Stromal cell of bone marrow (primary cell): ENCODE results near the gene SOS2.
"Not testable (repeated sequence)": the region's sequence is repeated elsewhere in the genome, so short reads cannot be mapped to it uniquely, and the experiment has no call there.

Experiments
- DNase-seq: peaks from one replicate; pipeline ENCODE4 v3.0.0-alpha.2; 2012; ENCODE audit warnings: low read depth

Gene SOS2

DNA sequence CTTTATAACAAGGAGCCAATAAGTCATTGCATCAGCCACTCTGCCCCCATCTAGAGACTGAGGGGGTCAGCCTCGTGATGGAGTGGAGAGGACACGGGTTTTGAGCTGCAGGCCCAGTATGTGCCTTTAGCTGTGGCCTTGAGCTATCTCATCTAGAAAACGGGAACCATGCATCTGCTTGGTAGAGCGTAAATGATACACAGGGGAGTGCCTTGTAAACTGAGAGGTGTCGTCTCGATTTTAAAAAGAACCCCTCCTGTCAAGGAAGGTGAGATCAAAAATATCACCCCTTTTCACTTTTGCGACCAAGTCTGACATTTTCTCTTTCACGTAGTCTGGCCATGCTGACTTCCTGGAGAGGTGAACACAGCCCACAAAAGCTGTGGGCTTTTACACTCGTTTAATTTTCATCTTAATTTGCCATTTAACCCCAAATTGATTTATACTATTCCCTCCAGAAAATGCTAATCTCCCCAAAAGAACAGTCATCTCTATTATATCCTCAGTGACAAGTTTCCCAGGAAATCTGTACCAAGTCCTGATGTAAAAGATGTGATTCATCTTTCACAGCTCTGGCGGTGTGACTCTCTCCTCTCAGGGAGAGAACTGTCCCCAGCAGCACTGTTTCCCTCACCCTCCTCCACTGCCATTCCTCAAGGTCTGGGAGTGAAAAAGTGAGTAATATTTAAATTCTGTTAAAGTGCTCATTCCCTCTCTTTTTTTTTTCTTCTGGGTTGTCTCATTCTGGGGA lies 145.6 kb downstream of the SOS2 start:
- peak; percentile 72 for DNase-seq

DNA sequence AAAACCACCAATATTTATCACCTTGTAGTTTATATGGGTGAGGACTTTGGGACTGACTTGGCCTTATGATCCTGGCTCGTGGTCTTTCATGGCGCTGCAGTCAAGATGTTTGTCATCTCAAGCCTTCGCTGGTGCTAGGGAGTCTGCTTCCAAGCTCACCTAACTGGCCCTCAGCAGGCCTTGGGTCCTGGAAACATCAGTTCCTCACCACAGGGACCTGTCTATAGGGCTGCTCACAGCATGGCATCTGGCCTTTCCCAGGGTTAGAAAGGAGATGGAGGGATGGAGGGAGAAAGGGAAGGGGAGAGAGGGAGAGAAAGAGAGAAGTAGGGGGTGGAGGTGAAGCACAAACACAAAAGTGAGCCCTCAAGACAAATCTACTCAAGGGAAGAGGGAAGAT lies 146.7 kb downstream of the SOS2 start:
- DNase-seq, result no peak

DNA sequence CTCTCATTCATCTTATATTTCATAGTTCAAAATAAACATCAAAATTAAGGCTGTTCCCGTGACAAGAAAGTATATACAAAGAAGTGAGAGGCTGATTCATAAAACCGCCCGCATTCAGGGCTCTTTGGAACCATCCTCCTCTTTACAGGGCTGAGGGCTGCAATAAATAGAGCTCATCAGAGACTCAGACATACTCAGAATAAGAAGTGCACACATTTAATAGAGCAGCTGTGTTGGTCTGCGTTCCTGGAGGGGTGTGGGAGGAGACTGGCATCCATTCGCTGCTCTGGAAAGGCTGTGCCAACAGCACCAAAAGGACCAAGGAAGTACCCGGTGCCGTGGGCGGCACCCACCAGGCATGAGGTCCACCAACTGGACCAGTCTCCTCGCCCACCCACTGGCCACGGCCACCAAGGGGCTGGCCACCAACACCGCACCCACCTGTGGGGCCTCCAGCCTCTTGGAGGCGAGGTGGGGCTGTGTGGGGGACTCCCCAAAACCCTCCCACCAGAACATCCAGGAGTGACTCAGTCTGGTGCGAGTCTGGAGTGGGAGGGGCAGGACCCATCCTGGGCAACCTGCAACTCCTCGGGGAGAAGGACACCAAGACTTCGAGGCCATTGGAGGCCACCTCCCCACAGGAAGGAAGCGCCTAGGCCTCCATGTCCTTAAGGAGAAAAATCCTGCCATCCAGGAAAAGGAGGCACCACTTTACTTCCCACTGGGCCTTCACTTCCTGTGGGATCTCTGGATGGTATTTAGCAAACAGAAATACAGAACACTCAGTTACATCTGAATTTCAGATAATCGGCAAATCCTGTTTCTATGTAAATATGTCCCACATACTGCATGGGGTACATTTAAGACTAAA lies 147.7 kb downstream of the SOS2 start:
- no peak for DNase-seq

DNA sequence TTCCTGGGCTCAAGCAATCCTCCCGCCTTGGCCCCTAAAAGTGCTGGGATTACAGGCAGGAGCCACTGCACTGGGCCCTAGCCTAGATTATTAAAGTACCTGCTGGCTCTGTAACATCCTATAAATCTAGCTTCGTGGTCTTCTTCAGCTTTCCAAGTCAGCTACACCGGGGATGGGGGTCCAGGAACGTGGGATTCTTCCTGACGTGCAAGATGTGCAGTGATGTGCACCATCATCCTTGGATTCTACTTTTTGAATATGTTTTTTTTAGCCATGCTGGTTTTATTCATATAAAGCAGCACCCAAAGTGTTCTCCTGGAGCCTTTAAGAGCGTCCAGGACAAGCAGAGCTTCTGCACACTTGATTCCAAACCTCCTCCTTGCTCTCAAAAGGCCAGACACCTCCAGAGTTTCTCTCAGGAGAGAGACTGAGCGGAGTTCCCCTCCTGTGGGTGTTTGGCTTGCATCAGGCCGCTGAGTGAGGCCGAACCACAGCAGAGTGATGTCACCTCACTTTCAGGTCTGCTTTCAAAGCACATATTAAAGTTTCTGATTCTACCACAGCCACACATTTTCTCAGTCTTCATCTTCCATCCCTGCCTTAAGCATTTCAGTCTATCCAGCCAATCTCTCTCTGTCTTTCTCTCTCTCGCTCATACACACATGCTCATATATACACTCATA lies 148.5 kb downstream of the SOS2 start:
- DNase-seq, result no peak

DNA sequence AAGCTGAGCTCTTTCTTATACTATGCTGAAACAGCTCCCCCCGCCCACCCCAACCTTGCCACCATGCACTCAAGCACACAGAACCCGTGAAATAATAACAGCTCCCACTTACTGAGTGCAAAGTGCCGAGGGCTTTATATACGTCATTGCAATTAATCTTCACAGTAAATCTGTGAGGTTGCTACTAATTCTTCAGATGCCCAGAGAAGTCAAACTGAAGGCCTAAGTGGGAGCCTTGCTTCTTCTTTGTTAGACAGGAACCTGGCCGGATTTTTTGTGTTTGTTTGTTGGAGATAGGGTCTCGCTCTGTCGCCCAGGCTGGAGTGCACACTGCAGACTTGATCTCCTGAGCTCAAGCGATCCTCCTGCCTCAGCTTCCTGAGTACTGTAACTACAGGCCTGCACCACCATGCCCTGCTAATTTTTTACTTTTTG lies 149.1 kb downstream of the SOS2 start:
- DNase-seq, result no peak

DNA sequence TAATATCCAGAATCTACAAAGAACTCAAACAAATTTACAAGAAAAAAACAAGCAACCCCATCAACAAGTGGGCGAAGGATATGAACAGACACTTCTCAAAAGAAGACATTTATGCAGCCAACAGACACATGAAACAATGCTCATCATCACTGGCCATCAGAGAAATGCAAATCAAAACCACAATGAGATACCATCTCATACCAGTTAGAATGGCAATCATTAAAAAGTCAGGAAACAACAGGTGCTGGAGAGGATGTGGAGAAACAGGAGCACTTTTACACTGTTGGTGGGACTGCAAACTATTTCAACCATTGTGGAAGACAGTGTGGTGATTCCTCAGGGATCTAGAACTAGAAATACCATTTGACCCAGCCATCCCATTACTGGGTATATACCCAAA lies 152.3 kb downstream of the SOS2 start:
- DNase-seq, result not testable (repeated sequence)

DNA sequence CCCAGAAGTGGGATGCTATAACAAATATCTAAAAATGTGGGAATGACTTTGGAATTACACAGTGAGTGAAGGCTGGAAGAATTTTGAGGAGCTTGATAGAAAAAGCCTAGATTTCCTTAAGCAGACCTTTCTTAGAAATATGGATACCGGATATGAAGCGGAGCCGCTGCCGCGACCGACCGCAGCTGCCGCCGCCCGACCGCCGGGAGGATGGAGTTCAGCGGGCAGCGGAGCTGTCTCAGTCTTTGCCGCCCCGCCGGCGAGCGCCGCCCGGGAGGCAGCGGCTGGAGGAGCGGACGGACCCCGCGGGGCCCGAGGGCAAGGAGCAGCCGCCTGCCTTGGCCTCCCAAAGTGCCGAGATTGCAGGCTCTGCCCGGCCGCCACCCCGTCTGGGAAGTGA lies 157.7 kb downstream of the SOS2 start:
- not testable (repeated sequence) for DNase-seq

DNA sequence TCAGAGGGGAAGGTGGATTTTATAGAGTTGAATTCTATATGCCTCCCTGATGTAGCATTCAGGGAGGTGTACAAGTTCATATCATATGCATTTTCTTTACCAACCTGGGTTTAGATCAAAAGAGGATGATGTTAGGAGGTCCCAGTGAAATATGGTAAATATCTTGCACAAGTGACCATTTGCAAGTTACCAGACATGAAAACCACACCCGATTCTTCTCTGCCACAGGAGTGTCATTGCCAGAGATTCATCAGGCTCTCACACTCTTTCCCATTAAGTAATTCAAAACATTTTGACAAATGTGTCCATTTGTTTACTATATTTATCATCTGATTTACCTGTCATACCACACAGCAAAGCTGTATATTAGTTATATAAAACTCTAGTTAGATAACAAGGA lies 159.0 kb downstream of the SOS2 start:
- no peak for DNase-seq

DNA sequence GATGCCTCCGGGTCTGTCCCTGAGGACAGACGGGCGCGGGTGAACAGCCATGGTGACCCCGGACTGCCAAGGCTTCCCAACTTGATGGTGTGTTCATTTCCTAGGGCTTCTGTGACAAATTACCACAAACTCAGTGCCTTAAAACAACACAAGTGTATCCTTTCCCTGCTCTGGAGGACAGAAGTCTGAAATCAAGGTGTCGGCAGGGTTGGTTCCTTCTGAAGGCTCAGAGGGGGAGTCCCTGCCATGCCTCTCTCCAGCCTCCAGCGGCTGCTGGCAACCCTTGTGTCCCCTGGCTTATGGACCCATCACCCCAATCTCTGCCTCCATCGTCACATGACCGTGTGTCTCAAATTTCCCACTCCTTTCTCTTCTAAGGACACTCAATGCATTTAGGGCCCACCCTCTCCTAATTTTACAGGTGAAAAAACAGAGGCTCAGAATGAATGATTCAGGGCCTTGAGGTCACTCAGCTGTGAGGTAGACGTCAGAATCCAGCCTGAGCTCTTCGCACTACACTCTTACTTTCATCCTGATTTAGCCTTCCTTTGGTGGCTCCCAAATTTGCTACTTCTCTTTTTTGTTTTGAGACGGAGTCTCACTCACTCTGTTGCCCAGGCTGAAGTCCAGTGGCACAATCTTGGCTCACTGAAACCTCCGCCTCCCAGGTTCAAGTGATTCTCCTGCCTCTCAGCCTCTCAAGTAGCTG lies 160.4 kb downstream of the SOS2 start:
- DNase-seq, result no peak

DNA sequence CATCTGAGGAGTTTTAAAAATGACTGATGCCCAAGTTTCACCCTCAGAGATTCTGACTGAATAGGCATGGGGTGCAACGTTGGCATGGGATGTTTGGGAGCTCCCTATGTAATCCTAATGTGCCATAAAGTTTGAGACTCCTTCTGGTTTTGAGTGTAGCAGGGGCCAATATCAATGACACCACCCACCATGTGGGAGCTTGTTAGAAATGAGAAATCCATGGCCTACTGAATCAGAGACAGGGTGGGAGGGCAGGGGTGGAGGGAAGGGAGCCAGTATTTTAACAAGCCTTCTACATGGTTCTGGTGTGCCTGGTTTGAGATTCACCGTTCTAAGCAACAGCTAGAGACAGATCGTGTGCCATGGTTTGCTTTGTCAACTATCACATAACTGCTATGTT lies 161.1 kb downstream of the SOS2 start:
- no peak for DNase-seq

DNA sequence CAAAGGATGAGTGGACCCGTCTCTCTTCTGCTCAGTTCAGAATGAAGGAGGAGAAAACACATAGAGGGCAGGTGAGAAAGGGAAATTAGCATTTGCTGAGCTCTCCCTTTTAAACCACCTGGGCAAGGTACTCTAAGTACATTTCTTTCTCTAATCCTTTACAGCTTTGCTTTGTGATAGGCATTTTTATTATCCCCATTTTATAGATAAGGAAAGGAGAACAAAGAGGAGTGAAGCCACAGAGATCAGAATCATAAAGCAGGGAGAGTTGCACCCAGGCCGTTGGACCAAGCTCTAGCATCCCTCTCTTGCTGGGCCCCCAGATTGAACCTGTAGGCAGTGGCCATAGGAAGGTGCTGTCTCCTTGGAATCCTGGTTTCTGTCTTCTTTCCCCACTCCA lies 162.1 kb downstream of the SOS2 start:
- DNase-seq, result no peak

DNA sequence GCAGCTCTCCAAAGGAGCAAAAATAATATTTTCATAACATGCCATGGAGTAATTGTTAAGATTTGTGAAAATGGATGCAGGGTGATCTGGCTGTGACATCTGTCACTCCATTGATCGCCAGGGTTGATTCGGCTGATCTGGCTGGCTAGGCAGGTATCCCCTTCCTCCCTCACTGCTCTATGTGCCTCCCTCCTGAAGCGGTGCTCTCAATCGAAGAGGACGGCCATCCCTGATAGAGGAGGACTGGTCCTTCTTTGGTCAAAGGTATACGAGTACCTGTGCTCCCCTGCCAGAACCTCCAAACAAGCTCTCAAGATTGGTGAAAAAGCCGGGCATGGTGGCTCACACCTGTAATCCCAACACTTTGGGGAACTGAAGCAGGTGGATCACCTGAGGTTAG lies 162.9 kb downstream of the SOS2 start:
- no peak for DNase-seq

DNA sequence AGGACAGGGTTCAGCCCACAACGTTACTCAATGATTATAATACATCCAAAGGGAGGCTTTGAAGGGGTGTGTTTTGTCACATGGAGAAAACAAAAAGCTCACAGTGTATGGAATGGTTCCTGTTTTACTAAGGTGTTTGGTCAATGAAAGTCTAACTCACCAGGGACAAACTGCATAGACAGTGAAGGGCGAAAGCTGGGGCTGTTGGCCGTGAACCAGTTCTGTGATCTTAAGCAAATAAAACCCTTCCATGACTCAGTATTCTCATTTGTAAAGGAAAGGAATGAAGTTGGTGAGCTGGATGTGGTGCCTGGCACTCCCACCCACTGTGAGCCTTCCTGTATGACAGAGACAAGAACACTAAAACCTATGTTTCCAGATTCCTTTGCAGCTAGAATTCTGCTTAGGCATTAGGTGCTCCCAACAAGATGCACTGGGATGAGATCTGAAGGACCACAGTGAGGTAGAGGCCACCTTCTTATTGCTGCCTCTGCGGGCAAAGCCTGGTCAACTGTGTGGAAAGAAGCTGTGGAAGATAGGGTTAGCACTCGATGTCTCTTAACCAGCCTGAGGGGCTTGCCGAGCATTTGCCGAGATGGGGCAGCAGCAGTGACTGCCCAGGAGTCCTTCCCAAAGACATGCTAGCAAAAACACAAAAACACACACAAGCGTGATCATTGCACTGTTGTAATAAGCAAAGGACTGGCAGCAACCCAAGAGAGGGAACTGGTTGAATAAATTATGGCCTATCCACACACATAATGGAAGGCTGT lies 163.5 kb downstream of the SOS2 start:
- DNase-seq, result peak; percentile 50
